Measurements from ENCODE around the gene CLDN4. TPM values are rescaled to one million over a fixed set of nuclear protein-coding genes. Genes with fewer than 3 reads are reported as not detected.
A peak's percentile ranks its signal among the peaks of the same experiment; 100 is the strongest.

The CLDN4 gene
- total and polyA plus RNA-seq, 4 donors, result 0.37 to 2.0 (median 1.3) TPM

DNA sequence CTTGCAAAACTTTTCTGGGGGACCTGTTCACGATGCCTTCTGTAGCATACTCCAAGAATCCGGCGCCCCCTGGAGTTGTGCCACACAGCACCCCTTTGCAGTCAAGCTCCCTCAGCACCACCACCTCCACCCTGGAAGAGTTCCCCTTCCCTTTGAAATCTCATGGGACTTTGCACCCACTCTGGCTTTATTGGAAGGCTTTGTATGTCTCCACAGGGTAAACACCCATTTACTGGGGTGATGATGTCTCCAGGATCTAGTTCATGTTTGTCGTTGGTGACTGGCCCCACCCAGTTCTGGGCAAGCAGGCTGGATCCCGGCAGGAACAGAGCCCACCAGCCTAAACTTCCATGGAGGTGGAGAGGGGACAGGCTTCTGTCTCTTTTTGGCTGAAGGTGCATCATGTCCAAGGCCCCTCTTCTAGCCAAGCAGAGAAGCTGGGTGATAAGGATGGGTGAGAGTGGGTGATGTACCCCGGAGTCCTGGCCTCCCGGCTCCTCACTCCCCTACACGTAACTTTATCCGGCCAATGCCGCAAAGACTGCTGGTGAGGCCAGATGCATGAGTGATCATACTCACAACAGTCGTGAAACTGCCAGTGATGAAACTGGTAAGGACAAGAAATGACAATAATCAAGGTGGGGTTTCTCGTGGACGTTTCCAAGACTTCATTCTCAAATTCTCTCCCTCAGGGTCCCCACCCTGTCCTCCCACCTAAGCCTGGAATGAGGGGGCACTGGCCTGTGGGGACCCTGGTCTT lies 695 bp upstream of the CLDN4 start:
- WGBS, result 59% methylated on average over 13 of the region's 13 CpGs
- Histone ChIP-seq H3K9me3 (ENCODE audit: control insufficient read depth in 4 of 4, low read length in 3 of 4) (no peaks in the 10 kb centered on the region), H3K4me3 (ENCODE audit: low read depth in 1 of 3, low read length in 3 of 3) (no peak overlapping the region), H3K36me3 (ENCODE audit: control insufficient read depth in 4 of 4, insufficient read depth in 3 of 4, low read depth in 1 of 4, low read length in 3 of 4) (no peaks in the 10 kb centered on the region), H3K4me1 (ENCODE audit: control insufficient read depth in 4 of 4, insufficient read depth in 4 of 4, low read length in 3 of 4) (peaks cover 0 to 8% (median 2%) of the 10 kb centered on the region in 4 donors), H3K9ac (ENCODE audit: low read depth in 1 of 2, low read length in 2 of 2) (no peak overlapping the region), H3K27me3 (ENCODE audit: control insufficient read depth in 4 of 4, insufficient read depth in 4 of 4, low read length in 3 of 4) (no peaks in the 10 kb centered on the region), H3K27ac (ENCODE audit: low read depth in 1 of 2, low read length in 2 of 2) (no peak overlapping the region)
- no peak for DNase-seq (ENCODE audit: low spot score)
- TF ChIP-seq HNF4G (IDR thresholded peaks at IDR 0.05) (peak; percentile 11), EGR1 (IDR thresholded peaks at IDR 0.05; ENCODE audit: low read depth in 2 of 2) (no peak), ATF3 (IDR thresholded peaks at IDR 0.05) (no peak), HNF4A (conservative IDR thresholded peaks at IDR 0.05) (peak in 1 of 2 donors; percentile 13)

GRCh38 chr7:73831584-73831833 lies 713 bp downstream of the CLDN4 start:
- no peak for DNase-seq (ENCODE audit: low spot score)
- Histone ChIP-seq H3K27ac (ENCODE audit: low read depth in 1 of 2, low read length in 2 of 2) (peak overlapping the region in 1 of 2 donors; percentile 22), H3K36me3 (ENCODE audit: control insufficient read depth in 4 of 4, insufficient read depth in 3 of 4, low read depth in 1 of 4, low read length in 3 of 4) (no peaks in the 10 kb centered on the region), H3K4me1 (ENCODE audit: control insufficient read depth in 4 of 4, insufficient read depth in 4 of 4, low read length in 3 of 4) (peaks cover 0 to 8% (median 2%) of the 10 kb centered on the region in 4 donors), H3K9ac (ENCODE audit: low read depth in 1 of 2, low read length in 2 of 2) (no peak overlapping the region), H3K4me3 (ENCODE audit: low read depth in 1 of 3, low read length in 3 of 3) (no peak overlapping the region), H3K27me3 (ENCODE audit: control insufficient read depth in 4 of 4, insufficient read depth in 4 of 4, low read length in 3 of 4) (no peaks in the 10 kb centered on the region), H3K9me3 (ENCODE audit: control insufficient read depth in 4 of 4, low read length in 3 of 4) (no peaks in the 10 kb centered on the region)
- no peak for TF ChIP-seq MAX (IDR thresholded peaks at IDR 0.05)
- TF ChIP-seq RXRA (IDR thresholded peaks at IDR 0.05), result no peak
- TF ChIP-seq SP1 (IDR thresholded peaks at IDR 0.05), result no peak
- no peak for TF ChIP-seq JUND (IDR thresholded peaks at IDR 0.05)
- no peak for TF ChIP-seq ATF3 (IDR thresholded peaks at IDR 0.05)
- TF ChIP-seq, protein P1, sequence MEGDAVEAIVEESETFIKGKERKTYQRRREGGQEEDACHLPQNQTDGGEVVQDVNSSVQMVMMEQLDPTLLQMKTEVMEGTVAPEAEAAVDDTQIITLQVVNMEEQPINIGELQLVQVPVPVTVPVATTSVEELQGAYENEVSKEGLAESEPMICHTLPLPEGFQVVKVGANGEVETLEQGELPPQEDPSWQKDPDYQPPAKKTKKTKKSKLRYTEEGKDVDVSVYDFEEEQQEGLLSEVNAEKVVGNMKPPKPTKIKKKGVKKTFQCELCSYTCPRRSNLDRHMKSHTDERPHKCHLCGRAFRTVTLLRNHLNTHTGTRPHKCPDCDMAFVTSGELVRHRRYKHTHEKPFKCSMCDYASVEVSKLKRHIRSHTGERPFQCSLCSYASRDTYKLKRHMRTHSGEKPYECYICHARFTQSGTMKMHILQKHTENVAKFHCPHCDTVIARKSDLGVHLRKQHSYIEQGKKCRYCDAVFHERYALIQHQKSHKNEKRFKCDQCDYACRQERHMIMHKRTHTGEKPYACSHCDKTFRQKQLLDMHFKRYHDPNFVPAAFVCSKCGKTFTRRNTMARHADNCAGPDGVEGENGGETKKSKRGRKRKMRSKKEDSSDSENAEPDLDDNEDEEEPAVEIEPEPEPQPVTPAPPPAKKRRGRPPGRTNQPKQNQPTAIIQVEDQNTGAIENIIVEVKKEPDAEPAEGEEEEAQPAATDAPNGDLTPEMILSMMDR (IDR thresholded peaks at IDR 0.05; ENCODE audit: low read depth, low read length, missing input control), result no peak
- no peak for TF ChIP-seq HNF4G (IDR thresholded peaks at IDR 0.05)
- TF ChIP-seq EGR1 (IDR thresholded peaks at IDR 0.05; ENCODE audit: low read depth in 2 of 2), result no peak
- TF ChIP-seq REST (IDR thresholded peaks at IDR 0.05), result no peak
- no peak for TF ChIP-seq FOXA1 (IDR thresholded peaks at IDR 0.05)
- TF ChIP-seq TAF1 (conservative IDR thresholded peaks at IDR 0.05), result no peak
- TF ChIP-seq GABPA (IDR thresholded peaks at IDR 0.05 in 1 of 2, conservative IDR thresholded peaks at IDR 0.05 in 1 of 2), result no peak
- no peak for TF ChIP-seq ZBTB33 (IDR thresholded peaks at IDR 0.05)
- no peak for TF ChIP-seq HNF4A (conservative IDR thresholded peaks at IDR 0.05)
- no peak for TF ChIP-seq NR2F2 (IDR thresholded peaks at IDR 0.05)
- TF ChIP-seq RAD21 (IDR thresholded peaks at IDR 0.05), result no peak
- TF ChIP-seq FOXA2 (IDR thresholded peaks at IDR 0.05), result no peak
- TF ChIP-seq YY1 (IDR thresholded peaks at IDR 0.05), result no peak
- WGBS, result 79% methylated on average over 16 of the region's 16 CpGs

All from liver (tissue), 9 donors.